GM10847 (cell line): ENCODE data around the gene PPID.

Source experiments
- POLR2A ChIP-seq: IDR thresholded peaks from 2 replicates; pipeline ENCODE4 v1.6.1; 2011; ENCODE audit not compliant: insufficient read length; ENCODE audit errors: extremely low read depth

The PPID gene

DNA sequence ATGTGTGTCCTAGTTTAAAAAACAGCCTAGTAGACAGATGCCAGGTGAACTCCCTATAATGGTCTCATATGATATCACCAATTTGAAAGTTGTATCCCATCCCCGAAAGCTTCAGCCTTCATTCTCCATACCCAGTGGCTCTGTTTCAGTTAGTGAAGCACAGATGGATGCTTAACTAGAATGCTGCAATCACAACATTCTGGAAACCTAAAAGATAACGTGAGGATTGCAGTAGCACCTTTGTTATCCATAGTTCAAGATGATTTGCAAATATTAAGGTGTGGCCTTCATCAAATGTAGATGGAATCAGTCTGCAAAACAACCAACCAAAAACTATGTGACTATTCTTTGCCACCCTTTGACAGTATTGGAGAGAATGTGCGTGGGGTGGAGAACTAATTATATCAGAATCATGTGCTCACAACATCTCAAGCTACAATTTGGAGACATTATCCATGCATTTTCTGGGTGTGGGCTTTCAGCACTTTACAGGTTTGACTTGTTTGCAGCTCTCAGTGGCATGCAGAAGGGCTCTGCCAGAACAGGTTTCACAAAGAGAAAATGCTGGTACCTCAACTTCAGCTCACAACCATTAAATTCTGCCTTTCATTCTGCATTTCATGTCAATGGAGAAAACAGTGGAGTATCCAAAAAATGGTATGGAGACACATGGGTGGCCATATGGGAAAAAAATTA, 18.3 kb upstream of the PPID start:
- no peak for TF ChIP-seq POLR2A

GRCh38 chr4:158739600-158739999, 16.4 kb upstream of the PPID start:
- TF ChIP-seq POLR2A: no peak

- no peak for TF ChIP-seq POLR2A
These were observed 15.7 kb upstream of the PPID start for GRCh38 chr4:158738866-158739265.

DNA sequence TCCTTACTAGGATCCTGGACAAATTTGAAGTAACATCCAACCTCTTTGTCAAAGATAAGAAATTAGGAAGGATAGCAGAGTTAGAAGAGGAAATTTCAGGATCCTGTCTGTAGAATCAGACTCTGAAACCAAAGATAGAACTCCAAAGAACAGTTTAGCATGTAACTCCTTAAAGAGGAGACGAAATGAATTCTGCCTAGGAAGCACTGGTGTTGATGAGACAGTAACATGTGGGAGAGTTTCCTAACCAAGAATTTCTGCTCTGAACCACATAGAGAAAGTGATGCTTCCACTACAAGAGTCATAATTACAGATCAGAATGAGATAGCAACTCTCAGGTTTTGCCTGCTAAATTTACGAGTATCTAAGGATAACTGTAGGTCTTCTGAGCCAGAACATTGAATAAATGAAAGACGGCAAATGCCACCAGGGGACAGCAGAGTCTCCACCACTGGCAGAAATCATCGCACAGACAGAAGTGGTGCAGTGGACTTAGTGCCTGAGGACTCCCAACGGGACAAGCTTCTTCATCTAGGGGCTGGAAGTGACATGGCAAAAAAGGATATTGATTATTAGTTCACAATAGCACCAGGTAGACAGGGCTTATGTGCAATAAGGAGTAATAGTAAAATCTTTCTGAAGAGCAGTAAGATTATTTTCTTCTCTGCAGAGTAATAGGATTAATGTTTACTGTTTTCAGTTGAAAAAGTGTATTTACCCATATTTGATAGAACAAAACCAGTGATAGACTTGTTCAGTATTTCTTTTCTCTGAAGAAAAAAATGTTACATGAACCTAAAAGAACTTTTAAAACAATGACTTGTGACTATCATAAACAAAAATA, 6.7 kb upstream of the PPID start:
- TF ChIP-seq POLR2A: no peak

GRCh38 chr4:158728236-158728635, 5.0 kb upstream of the PPID start:
- TF ChIP-seq POLR2A: no peak

GRCh38 chr4:158726633-158727032, 3.4 kb upstream of the PPID start:
- TF ChIP-seq POLR2A: no peak

GRCh38 chr4:158724637-158725036, 1.4 kb upstream of the PPID start:
- no peak for TF ChIP-seq POLR2A

DNA sequence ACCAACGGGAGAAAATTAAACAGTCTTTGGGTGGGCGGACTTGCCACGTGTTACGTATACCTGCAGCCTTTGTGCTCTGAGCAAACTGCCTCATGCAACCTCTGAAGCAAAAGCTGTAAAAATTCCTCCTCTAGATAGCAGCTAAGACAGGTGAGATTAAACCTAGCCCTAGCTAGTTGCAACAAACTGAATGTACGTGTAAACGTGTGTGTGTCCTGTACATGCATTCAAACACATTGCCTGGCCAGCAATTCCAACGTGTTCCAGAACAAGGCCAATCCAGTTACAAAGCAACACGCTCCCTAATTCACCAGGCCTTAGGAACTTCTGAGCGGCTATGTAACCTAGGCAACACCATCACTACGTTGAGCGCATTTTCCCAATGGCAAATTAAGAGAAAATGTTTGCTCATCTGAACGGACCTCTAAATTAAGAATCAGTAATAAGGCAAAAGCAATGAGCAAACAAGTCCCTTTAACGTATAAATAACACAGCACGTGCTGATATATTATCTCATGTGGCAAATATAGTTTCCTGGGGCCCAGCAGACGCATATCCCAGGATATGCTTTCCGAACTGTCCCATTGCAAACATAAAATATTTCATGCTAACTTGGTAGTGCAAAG, 792 bp downstream of the PPID start:
- no peak for TF ChIP-seq POLR2A

DNA sequence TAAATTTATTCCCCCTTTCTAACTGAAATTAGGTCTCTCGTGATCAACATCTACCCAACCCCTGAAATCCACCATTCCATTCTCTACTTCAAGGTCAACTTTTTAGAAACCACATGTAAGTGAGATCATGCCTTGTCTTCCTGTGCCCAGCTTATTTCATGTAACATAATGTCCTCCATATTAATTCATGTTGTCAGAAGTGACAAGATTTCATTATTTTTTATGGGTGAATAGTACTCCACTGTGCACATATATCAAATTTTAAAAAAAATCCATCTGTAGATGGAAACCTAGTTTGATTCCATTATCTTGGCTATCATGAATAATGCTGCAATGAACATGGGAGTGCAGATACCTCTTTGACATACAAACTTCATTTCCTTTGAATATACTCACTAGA, 1.5 kb downstream of the PPID start:
- TF ChIP-seq POLR2A: no peak

GRCh38 chr4:158715802-158716201, 7.4 kb downstream of the PPID start:
- no peak for TF ChIP-seq POLR2A

DNA sequence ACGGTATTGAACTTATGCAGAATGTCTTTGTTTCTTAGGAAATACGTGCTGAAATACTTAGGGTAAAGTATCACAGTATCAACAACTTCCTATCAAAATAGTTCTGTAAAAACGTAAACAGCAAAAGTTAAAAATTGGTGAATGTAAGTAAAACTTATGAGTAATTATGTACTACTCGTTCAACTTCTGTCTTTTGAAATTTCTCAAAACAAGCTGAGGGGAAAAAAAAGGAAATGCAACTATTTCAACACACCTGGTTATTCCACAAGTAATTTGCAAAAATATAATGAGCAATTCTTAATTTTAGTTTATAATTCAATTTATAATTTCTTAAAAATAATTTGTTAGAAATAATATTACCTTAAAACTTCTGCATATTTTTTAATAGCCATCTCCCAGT, 8.3 kb downstream of the PPID start:
- no peak for TF ChIP-seq POLR2A

DNA sequence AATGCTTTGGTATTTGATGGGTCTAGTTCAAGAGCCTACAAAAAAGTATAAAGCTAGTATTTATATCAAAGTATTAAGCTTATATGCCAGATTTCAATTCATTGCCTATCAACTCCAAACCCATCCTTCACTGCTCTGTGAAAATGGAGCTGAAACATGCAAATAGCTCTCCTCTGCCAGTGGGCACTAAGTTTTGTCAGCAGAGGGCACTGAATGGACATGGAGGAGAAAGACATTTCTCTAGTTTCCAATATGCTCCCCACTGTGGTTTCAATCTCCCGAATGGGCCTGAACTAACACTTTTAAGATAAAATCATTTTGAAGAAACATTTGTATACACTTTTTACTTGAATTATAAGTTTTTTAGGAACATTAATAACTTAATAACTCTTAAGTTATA, 12.4 kb downstream of the PPID start:
- TF ChIP-seq POLR2A: no peak

- TF ChIP-seq POLR2A: no peak
These were observed 18.9 kb downstream of the PPID start for GRCh38 chr4:158704274-158704673.

DNA sequence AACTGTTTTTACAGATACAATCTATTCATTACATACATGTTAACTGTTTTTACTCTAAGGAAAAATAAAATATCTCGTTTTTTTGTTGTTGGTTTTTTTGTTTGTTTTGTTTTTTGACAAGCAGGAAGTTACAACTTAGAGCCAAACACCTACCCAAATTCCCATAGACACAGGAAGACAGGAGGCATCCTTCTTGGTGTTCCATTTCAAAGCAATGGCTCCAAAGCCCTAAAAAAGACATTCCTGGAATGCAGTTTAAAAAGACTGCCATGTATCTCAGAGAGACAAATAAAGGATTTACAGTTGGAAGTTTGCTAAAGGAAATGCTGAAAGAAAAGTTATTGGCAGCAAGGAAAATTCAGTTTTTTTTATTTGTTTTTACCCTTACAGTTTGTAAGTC, 34.4 kb downstream of the PPID start:
- TF ChIP-seq POLR2A: no peak

DNA sequence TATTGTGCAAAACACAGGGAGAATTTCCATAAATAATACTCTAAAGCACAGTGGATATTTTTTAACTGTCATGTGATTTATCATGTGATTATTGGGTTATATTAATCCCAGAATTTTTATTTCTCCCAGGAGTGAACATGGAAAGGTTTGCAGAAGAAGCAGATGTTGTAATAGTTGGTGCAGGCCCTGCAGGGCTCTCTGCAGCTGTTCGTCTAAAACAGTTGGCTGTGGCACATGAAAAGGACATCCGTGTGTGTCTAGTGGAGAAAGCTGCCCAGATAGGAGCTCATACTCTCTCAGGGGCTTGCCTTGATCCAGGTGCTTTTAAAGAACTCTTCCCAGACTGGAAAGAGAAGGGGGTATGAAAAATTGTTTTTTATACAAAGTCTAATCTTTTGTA, 41.1 kb downstream of the PPID start:
- no peak for TF ChIP-seq POLR2A

- no peak for TF ChIP-seq POLR2A
These were observed 41.6 kb downstream of the PPID start for GRCh38 chr4:158681629-158682028.
